ENCODE results near the gene BTNL9. TPM values are rescaled to one million over a fixed set of nuclear protein-coding genes. Genes with fewer than 3 reads are reported as not detected.

Gene BTNL9
- polyA plus RNA-seq, 3 donors: not detected

GRCh38 chr5:181105391-181106025, 65.4 kb downstream of the BTNL9 start:
- Mint-ChIP-seq H3K4me1 (peaks cover 10% of the 10 kb centered on the region), H3K27ac (no peak overlapping the region), H3K36me3 (peaks cover 0 to 1% of the 10 kb centered on the region in 2 donors), H3K27me3 (ENCODE audit: low read depth in 3 of 3) (peaks cover 38 to 51% (median 41%) of the 10 kb centered on the region in 3 donors), H3K9me3 (peaks cover 0 to 11% (median 5%) of the 10 kb centered on the region in 7 donors), H3K4me3 (peak overlapping the region in 1 of 2 donors; percentile 35)
- H3K9me3 ChIP-seq (replicated peaks in 1 of 2; ENCODE audit: control insufficient read depth in 1 of 2, insufficient read depth in 1 of 2, low read length in 2 of 2): no peaks in the 10 kb centered on the region
- H3K4me3 ChIP-seq (replicated peaks in 1 of 3; ENCODE audit: low read depth in 2 of 3, low read length in 3 of 3): no peak overlapping the region
- no peaks in the 10 kb centered on the region for H3K36me3 ChIP-seq (replicated peaks in 1 of 2; ENCODE audit: control insufficient read depth in 1 of 2, insufficient read depth in 2 of 2, low read length in 2 of 2)
- peaks cover 2 to 20% of the 10 kb centered on the region in 2 donors for H3K27me3 ChIP-seq (ENCODE audit: control insufficient read depth in 2 of 2, insufficient read depth in 2 of 2, low read length in 2 of 2)
- H3K9ac ChIP-seq (ENCODE audit: insufficient read depth, low read length, poor library complexity, severe bottlenecking): no peak overlapping the region
- no peak for DNase-seq
- WGBS (ENCODE audit: insufficient coverage): 40% methylated on average over 1 of the region's 7 CpGs
- no peaks in the 10 kb centered on the region for H4K20me1 ChIP-seq (ENCODE audit: insufficient read depth, low read length)
- H3K27ac ChIP-seq (ENCODE audit: low read depth in 1 of 2, low read length in 2 of 2): no peak overlapping the region
- intact Hi-C loops (cut with micrococcal nuclease): no loop called here
- H3K4me2 ChIP-seq (replicated peaks; ENCODE audit: extremely low read depth, low read length, poor library complexity, severe bottlenecking): no peak overlapping the region
- TF ChIP-seq, protein P1, sequence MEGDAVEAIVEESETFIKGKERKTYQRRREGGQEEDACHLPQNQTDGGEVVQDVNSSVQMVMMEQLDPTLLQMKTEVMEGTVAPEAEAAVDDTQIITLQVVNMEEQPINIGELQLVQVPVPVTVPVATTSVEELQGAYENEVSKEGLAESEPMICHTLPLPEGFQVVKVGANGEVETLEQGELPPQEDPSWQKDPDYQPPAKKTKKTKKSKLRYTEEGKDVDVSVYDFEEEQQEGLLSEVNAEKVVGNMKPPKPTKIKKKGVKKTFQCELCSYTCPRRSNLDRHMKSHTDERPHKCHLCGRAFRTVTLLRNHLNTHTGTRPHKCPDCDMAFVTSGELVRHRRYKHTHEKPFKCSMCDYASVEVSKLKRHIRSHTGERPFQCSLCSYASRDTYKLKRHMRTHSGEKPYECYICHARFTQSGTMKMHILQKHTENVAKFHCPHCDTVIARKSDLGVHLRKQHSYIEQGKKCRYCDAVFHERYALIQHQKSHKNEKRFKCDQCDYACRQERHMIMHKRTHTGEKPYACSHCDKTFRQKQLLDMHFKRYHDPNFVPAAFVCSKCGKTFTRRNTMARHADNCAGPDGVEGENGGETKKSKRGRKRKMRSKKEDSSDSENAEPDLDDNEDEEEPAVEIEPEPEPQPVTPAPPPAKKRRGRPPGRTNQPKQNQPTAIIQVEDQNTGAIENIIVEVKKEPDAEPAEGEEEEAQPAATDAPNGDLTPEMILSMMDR (IDR thresholded peaks at IDR 0.05): no peak
- no peaks in the 10 kb centered on the region for H3K79me2 ChIP-seq (ENCODE audit: insufficient read depth, low read length)
- no peaks in the 10 kb centered on the region for H3K4me1 ChIP-seq (ENCODE audit: control insufficient read depth in 1 of 2, insufficient read depth in 2 of 2, low read length in 2 of 2)
- H2AFZ ChIP-seq (ENCODE audit: insufficient read depth, low read depth, low read length, poor library complexity, severe bottlenecking): no peak overlapping the region

DNA sequence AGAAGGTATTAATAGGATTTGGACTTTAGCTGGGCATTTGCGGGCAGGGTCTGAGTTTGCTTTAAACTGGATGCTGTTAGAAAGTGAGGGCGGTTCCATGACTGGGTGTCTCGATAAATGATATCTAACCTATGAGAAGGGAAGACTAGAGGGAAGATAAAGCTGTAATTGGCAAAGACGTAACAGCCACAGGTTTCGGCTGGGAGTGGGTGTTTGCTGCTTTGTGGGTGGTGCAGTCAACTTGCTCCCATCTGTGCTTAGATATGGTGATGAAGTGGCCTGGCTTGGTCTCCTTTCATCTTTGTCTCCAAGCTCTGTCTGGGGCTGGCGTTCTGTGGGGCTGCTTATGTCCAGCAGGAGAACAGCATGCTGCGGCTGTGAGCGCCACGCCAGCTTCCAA, 67.6 kb downstream of the BTNL9 start:
- H3K9me3 ChIP-seq (replicated peaks in 1 of 2; ENCODE audit: control insufficient read depth in 1 of 2, insufficient read depth in 1 of 2, low read length in 2 of 2): no peaks in the 10 kb centered on the region
- H3K27me3 Mint-ChIP-seq (ENCODE audit: low read depth in 3 of 3): peaks cover 38 to 68% (median 46%) of the 10 kb centered on the region in 3 donors
- peaks cover 2 to 25% of the 10 kb centered on the region in 2 donors for H3K27me3 ChIP-seq (ENCODE audit: control insufficient read depth in 2 of 2, insufficient read depth in 2 of 2, low read length in 2 of 2)
- peaks cover 0 to 1% of the 10 kb centered on the region in 2 donors for H3K36me3 Mint-ChIP-seq
- H3K9me3 Mint-ChIP-seq: peaks cover 0 to 14% (median 6%) of the 10 kb centered on the region in 7 donors
- H2AFZ ChIP-seq (ENCODE audit: insufficient read depth, low read depth, low read length, poor library complexity, severe bottlenecking): no peak overlapping the region
- H3K27ac Mint-ChIP-seq: no peak overlapping the region
- H4K20me1 ChIP-seq (ENCODE audit: insufficient read depth, low read length): no peaks in the 10 kb centered on the region
- H3K79me2 ChIP-seq (ENCODE audit: insufficient read depth, low read length): no peaks in the 10 kb centered on the region
- DNase-seq: no peak
- intact Hi-C loops (cut with micrococcal nuclease): no loop called here
- H3K4me1 ChIP-seq (ENCODE audit: control insufficient read depth in 1 of 2, insufficient read depth in 2 of 2, low read length in 2 of 2): no peaks in the 10 kb centered on the region
- H3K9ac ChIP-seq (ENCODE audit: insufficient read depth, low read length, poor library complexity, severe bottlenecking): no peak overlapping the region
- no peak overlapping the region for H3K4me2 ChIP-seq (replicated peaks; ENCODE audit: extremely low read depth, low read length, poor library complexity, severe bottlenecking)
- TF ChIP-seq, protein P1 (IDR thresholded peaks at IDR 0.05): no peak
- peaks cover 10% of the 10 kb centered on the region for H3K4me1 Mint-ChIP-seq
- H3K4me3 Mint-ChIP-seq: peak overlapping the region in 1 of 2 donors; percentile 5
- H3K4me3 ChIP-seq (replicated peaks in 1 of 3; ENCODE audit: low read depth in 2 of 3, low read length in 3 of 3): no peak overlapping the region
- 86% methylated on average over 9 of the region's 9 CpGs for WGBS (ENCODE audit: insufficient coverage)
- no peak overlapping the region for H3K27ac ChIP-seq (ENCODE audit: low read depth in 1 of 2, low read length in 2 of 2)
- no peaks in the 10 kb centered on the region for H3K36me3 ChIP-seq (replicated peaks in 1 of 2; ENCODE audit: control insufficient read depth in 1 of 2, insufficient read depth in 2 of 2, low read length in 2 of 2)

Measured in CD14-positive monocyte (primary cell).